Aorta (tissue), 5 donors: ENCODE data around the gene KCNJ11. TPM values are rescaled to one million over a fixed set of nuclear protein-coding genes. Genes with fewer than 3 reads are reported as not detected.

Experiments used
- ATAC-seq: fragments of 200-7000 bp; cut with Tn5 transposase; one replicate; pipeline ENCODE4 v1.9.1; 2022; ENCODE audit warnings: moderate library complexity; ENCODE audit not compliant: low FRiP score
- DNase-seq, 2 donors: peaks; one replicate each; pipeline ENCODE4 v3.0.0-alpha.2; 2020
- H3K27ac ChIP-seq, 2 donors: one replicate each; pipeline ENCODE4 v1.5.1; 2013; ENCODE audit warnings: low read length in 2 of 2, mild to moderate bottlenecking in 2 of 2, moderate library complexity in 2 of 2, control low read depth in 1 of 2, inconsistent platforms in 1 of 2, low read depth in 1 of 2
- H3K27me3 ChIP-seq, 2 donors: one replicate each; pipeline ENCODE4 v1.6.1; 2013; ENCODE audit warnings: control low read depth in 1 of 2, low read length in 1 of 2, mild to moderate bottlenecking in 1 of 2, moderate library complexity in 1 of 2; ENCODE audit not compliant: insufficient read depth in 2 of 2, control insufficient read depth in 1 of 2
- H3K36me3 ChIP-seq, 2 donors: one replicate each; pipeline ENCODE4 v1.6.1; 2013; ENCODE audit warnings: control low read depth in 1 of 2, low read length in 1 of 2, mild to moderate bottlenecking in 1 of 2; ENCODE audit not compliant: insufficient read depth in 2 of 2, control insufficient read depth in 1 of 2
- H3K4me1 ChIP-seq, 2 donors: one replicate each; pipeline ENCODE4 v1.6.1; 2013; ENCODE audit warnings: low read length in 2 of 2, control low read depth in 1 of 2, mild to moderate bottlenecking in 1 of 2, moderate library complexity in 1 of 2; ENCODE audit not compliant: insufficient read depth in 2 of 2, control insufficient read depth in 1 of 2
- H3K4me3 ChIP-seq, 2 donors: one replicate each; pipeline ENCODE4 v1.5.1; 2013; ENCODE audit warnings: low read length in 2 of 2, control low read depth in 1 of 2, mild to moderate bottlenecking in 1 of 2
- H3K9me3 ChIP-seq: one replicate; pipeline ENCODE4 v1.6.1; 2013; ENCODE audit warnings: mild to moderate bottlenecking, low read length; ENCODE audit not compliant: control insufficient read depth
- WGBS, 2 donors: extraction: QIAGEN DNeasy Blood & Tissue Kit; methylation state at CpG; one replicate each; pipeline ENCODE4 v1.1.7; 2013; 5-methylcytosine and 5-hydroxymethylcytosine counted together
- intact Hi-C, 2 donors: fragments of 100-400 bp; cut with DNase I; formaldehyde crosslinking; loops; one replicate each; pipeline versions ENCODE4 v1.14.2 to v1.15.0; 2022
- polyA plus RNA-seq, 2 donors: library from polyadenylated mRNA; stranded (reverse); fragments of 200-250 nt; gene quantifications; one replicate each; pipeline ENCODE4 v1.2.3, GENCODE V29; 2013
- total RNA-seq, 2 donors: library from RNA; stranded (reverse); fragmentation: NEBNext Ultra II Directional; extraction: Animal tissue kit (Norgen Biotek cat#: 25700); gene quantifications; one replicate each; pipeline ENCODE4 v1.2.1, GENCODE V29; 2021
- donor health status: healthy with polysubstance abuse.
- donor health status: Bipolar disorder and iron deficiency.
- donor health status: DM: no; HTN: no; CAD: no.
- donor health status: DM: no; HTN: no; CAD: no.
- donor health status: DM: yes; HTN: yes; CAD: no.

KCNJ11 gene
- total and polyA plus RNA-seq, 4 donors: 1.0 to 3.8 (median 1.5) TPM

- DNase-seq: peak; percentile 87 to 93
- Histone ChIP-seq H3K4me3 (no peak overlapping the region), H3K9me3 (no peaks in the 10 kb centered on the region), H3K27me3 (no peaks in the 10 kb centered on the region), H3K4me1 (peaks cover 0 to 4% of the 10 kb centered on the region in 2 donors), H3K36me3 (no peaks in the 10 kb centered on the region), H3K27ac (no peak overlapping the region)
- 38 to 41% methylated on average over 15 of the region's 15 CpGs for WGBS, 2 donors
- ATAC-seq: peak; percentile 77
- intact Hi-C loops: no loop called here
Measured at GRCh38 chr11:17405232-17406005, 17.0 kb upstream of the KCNJ11 start.

GRCh38 chr11:17403980-17404759 is 15.7 kb upstream of the KCNJ11 start:
- H3K9me3 ChIP-seq: no peaks in the 10 kb centered on the region
- intact Hi-C loops: no loop called here
- H3K27ac ChIP-seq: no peak overlapping the region
- H3K36me3 ChIP-seq: no peaks in the 10 kb centered on the region
- no peak overlapping the region for H3K4me3 ChIP-seq
- H3K4me1 ChIP-seq: peaks cover 0 to 4% of the 10 kb centered on the region in 2 donors
- ATAC-seq (no peak), DNase-seq (no peak)
- no peaks in the 10 kb centered on the region for H3K27me3 ChIP-seq
- 76 to 79% methylated on average over 18 of the region's 18 CpGs for WGBS, 2 donors

- Histone ChIP-seq H3K4me1 (peaks cover 0 to 4% of the 10 kb centered on the region in 2 donors), H3K4me3 (no peak overlapping the region), H3K9me3 (no peaks in the 10 kb centered on the region), H3K27me3 (no peaks in the 10 kb centered on the region), H3K27ac (no peak overlapping the region), H3K36me3 (no peaks in the 10 kb centered on the region)
- intact Hi-C loops: no loop called here
- ATAC-seq (no peak), DNase-seq (no peak)
- 95 to 97% methylated on average over 8 of the region's 8 CpGs for WGBS, 2 donors
Measured at GRCh38 chr11:17402486-17402885, 14.0 kb upstream of the KCNJ11 start.

GRCh38 chr11:17401841-17402240 is 13.4 kb upstream of the KCNJ11 start:
- H3K4me1 ChIP-seq: peaks cover 0 to 4% of the 10 kb centered on the region in 2 donors
- H3K36me3 ChIP-seq: no peaks in the 10 kb centered on the region
- no peak for DNase-seq
- H3K4me3 ChIP-seq: no peak overlapping the region
- 89 to 90% methylated on average over 8 of the region's 8 CpGs for WGBS, 2 donors
- no peak overlapping the region for H3K27ac ChIP-seq
- intact Hi-C loops: no loop called here
- no peaks in the 10 kb centered on the region for H3K27me3 ChIP-seq
- ATAC-seq: no peak
- no peaks in the 10 kb centered on the region for H3K9me3 ChIP-seq

GRCh38 chr11:17401316-17401715 is 12.9 kb upstream of the KCNJ11 start:
- no peaks in the 10 kb centered on the region for H3K27me3 ChIP-seq
- WGBS, 2 donors: 80 to 81% methylated on average over 2 of the region's 2 CpGs
- H3K9me3 ChIP-seq: no peaks in the 10 kb centered on the region
- ATAC-seq: no peak
- H3K27ac ChIP-seq: no peak overlapping the region
- no peaks in the 10 kb centered on the region for H3K36me3 ChIP-seq
- no peak for DNase-seq
- no peak overlapping the region for H3K4me3 ChIP-seq
- H3K4me1 ChIP-seq: peaks cover 0 to 4% of the 10 kb centered on the region in 2 donors
- intact Hi-C loops: no loop called here

GRCh38 chr11:17400048-17400775 is 11.8 kb upstream of the KCNJ11 start:
- Histone ChIP-seq H3K4me3 (no peak overlapping the region), H3K4me1 (no peaks in the 10 kb centered on the region), H3K9me3 (no peaks in the 10 kb centered on the region), H3K27me3 (no peaks in the 10 kb centered on the region), H3K36me3 (no peaks in the 10 kb centered on the region), H3K27ac (no peak overlapping the region)
- WGBS, 2 donors: 86 to 91% methylated on average over 19 of the region's 19 CpGs
- no peak for ATAC-seq
- no peak for DNase-seq
- intact Hi-C loops: no loop called here

GRCh38 chr11:17399236-17399635 is 10.8 kb upstream of the KCNJ11 start:
- Histone ChIP-seq H3K9me3 (no peaks in the 10 kb centered on the region), H3K4me1 (no peaks in the 10 kb centered on the region), H3K27me3 (no peaks in the 10 kb centered on the region), H3K4me3 (no peak overlapping the region), H3K27ac (no peak overlapping the region), H3K36me3 (no peaks in the 10 kb centered on the region)
- ATAC-seq: no peak
- intact Hi-C loops: no loop called here
- no peak for DNase-seq

GRCh38 chr11:17397311-17398002 is 9.0 kb upstream of the KCNJ11 start:
- intact Hi-C loops: no loop called here
- Histone ChIP-seq H3K36me3 (no peaks in the 10 kb centered on the region), H3K4me3 (no peak overlapping the region), H3K9me3 (no peaks in the 10 kb centered on the region), H3K27ac (no peak overlapping the region), H3K27me3 (no peaks in the 10 kb centered on the region), H3K4me1 (no peaks in the 10 kb centered on the region)
- ATAC-seq (no peak), DNase-seq (no peak)
- WGBS, 2 donors: 93 to 95% methylated on average over 14 of the region's 14 CpGs
